ENCODE results near the gene MAPK8.

The MAPK8 gene

GRCh38 chr10:48306265-48306869, at the start of gene MAPK8:
MAPK8 (plus strand) TSS chr10:48306677; CDS start chr10:48401661, 94,984 bp downstream.
- TF ChIP-seq CTCF (IDR thresholded peaks at IDR 0.05; ENCODE audit: low read depth, low read length, missing control alignments) = no peak
- peak; percentile 48 for DNase-seq (ENCODE audit: extremely low read depth, low read depth)
- peak within 1 kb of the TSS; percentile 74 for H3K4me3 ChIP-seq (replicated peaks; ENCODE audit: low read depth, low read length)

- no peak for TF ChIP-seq CTCF (IDR thresholded peaks at IDR 0.05; ENCODE audit: low read depth, low read length, missing control alignments)
- no peak overlapping the region for H3K4me3 ChIP-seq (replicated peaks; ENCODE audit: low read depth, low read length)
- no peak for DNase-seq (ENCODE audit: extremely low read depth, low read depth)
Observed at GRCh38 chr10:48257407-48257961, 49.0 kb upstream of the MAPK8 start.

GRCh38 chr10:48258105-48258504, 48.4 kb upstream of the MAPK8 start:
- TF ChIP-seq CTCF (IDR thresholded peaks at IDR 0.05; ENCODE audit: low read depth, low read length, missing control alignments) = no peak
- no peak for DNase-seq (ENCODE audit: extremely low read depth, low read depth)
- H3K4me3 ChIP-seq (replicated peaks; ENCODE audit: low read depth, low read length) = no peak overlapping the region

GRCh38 chr10:48266528-48266927, 39.9 kb upstream of the MAPK8 start:
- DNase-seq (ENCODE audit: extremely low read depth, low read depth) = no peak
- TF ChIP-seq CTCF (IDR thresholded peaks at IDR 0.05; ENCODE audit: low read depth, low read length, missing control alignments) = no peak
- H3K4me3 ChIP-seq (replicated peaks; ENCODE audit: low read depth, low read length) = no peak overlapping the region

- no peak for TF ChIP-seq CTCF (IDR thresholded peaks at IDR 0.05; ENCODE audit: low read depth, low read length, missing control alignments)
- no peak for DNase-seq (ENCODE audit: extremely low read depth, low read depth)
- H3K4me3 ChIP-seq (replicated peaks; ENCODE audit: low read depth, low read length) = no peak overlapping the region
Observed at GRCh38 chr10:48271047-48271730, 35.3 kb upstream of the MAPK8 start.

GRCh38 chr10:48272682-48273081, 33.8 kb upstream of the MAPK8 start:
- TF ChIP-seq CTCF (IDR thresholded peaks at IDR 0.05; ENCODE audit: low read depth, low read length, missing control alignments) = no peak
- no peak overlapping the region for H3K4me3 ChIP-seq (replicated peaks; ENCODE audit: low read depth, low read length)
- DNase-seq (ENCODE audit: extremely low read depth, low read depth) = no peak

Data from HFF-Myc (cell line).